GM21447 (cell line): Measurements from ENCODE around the gene USP49.

Source experiments
- ATAC-seq: cut with Tn5 transposase; IDR thresholded peaks from one replicate; pipeline ENCODE4 v1.9.1; 2021; ENCODE audit not compliant: unreplicated experiment

Gene USP49

DNA sequence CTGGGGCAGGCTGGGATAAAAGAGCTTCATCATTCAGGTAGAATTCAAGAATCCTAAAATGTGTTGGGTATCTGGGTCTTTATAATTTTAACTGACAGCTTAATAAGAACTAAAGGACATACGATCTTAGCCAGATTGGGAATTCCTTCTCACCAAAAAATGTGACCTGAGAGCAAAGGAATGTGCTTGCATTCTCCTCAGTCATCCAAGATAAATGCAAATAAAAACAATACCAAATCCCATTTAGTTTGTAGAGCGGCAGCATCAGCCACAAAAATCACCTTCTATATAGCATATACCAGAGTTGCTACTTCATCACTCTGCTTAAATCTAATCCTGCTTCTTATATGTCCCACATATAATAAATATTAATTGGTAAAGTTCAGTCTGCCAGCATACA, 16.9 kb downstream of the USP49 start:
- ATAC-seq, result no peak

DNA sequence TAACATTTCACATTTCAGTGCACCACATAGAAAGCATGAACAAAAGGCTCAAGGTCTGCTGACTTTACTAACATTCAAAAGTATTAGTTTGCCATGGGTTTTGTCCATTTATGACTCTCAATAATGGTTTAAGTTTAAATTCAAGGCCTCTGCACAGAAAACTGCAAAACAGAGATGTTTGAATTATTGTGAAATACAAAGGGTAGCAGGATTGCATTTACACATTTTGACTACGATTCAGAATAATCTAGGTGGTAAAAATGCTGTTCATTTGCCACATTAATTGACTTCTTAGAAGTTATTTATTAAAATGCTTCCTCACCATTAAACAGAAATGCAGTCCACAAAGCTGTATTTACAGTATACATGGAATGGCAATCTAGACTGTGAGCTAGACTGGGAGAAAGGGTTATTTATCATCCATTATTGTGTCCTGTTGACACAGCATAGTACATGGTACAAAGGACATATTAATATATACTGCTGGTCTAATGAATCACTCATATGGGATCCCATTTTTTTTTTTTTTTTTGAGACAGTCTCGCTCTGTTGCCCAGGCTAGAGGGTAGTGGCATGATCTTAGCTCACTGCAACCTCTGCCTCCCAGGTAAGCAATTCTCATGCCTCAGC, 18.0 kb downstream of the USP49 start:
- ATAC-seq, result no peak

DNA sequence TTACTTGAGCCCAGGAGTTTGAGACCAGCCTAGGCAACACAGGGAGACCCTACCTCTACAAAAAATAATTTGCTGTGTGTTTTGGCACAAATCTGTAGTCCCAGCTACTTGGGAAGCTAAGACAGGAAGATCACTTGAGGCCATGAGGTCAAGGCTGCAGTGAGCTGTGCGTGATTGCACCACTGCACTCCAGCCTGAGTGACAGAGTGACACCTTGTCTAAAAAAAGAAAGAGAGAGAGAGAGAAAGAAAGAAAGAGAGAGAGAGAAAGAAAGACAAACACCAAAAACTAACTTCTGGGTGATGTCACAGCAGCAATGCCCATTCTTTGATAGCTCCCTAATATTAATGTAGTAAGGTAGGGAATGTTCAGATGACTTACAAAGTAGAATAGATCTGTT, 20.4 kb downstream of the USP49 start:
- no peak for ATAC-seq

DNA sequence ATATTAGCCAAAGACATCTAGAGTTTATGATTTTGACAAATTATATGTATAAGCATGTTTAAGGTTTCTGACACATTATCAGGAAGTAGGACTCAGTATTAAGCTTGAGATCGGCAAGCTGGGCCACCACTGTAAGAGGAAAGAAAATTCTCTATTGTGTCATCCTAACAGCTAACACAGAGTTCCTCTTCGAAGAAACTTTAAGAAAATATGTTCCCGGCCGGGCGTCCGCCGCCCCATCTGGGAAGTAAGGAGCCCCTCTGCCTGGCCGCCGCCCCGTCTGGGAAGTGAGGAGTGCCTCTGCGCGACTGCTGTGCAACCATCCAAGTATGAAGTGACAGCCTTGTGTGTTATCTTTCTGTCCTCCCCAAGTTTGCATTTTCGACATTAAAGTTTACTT, 23.0 kb downstream of the USP49 start:
- no peak for ATAC-seq

DNA sequence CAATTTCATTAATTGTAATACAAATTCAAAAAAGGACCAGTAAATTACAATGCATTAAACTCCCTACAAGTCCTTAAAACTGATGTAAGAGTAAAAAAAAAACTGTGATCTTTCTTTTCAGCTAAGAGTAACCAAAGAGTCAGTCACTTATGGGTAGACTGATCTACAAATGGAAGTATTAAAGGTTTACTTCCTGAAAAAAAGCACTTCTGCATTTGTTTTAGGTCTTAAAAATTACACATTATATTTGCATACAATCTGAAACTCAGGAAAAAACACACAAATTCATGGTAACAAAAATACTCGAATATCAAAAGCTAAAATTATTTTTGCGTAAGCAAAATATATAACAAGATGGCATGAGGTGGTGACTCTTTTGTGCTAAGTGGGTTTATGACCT, 23.5 kb downstream of the USP49 start:
- ATAC-seq, result no peak

DNA sequence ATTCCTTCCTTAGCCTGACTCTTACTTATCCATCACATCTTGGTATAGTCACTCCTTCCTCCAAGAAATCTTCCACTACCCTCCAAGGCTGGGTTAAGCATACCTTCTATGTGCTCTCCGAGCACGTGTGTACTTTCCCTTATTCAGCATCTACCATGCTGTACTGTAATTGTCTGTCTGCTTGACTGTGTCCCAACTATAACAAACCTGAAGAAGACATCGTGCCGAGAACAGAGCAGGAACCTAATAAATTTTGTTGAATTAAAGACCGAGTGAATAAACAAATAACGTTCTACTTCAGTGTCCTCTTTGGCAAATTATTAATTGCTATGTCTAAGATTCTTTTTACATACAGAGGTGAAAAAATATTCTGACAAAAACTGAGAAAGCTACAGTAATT, 35.8 kb downstream of the USP49 start:
- no peak for ATAC-seq

DNA sequence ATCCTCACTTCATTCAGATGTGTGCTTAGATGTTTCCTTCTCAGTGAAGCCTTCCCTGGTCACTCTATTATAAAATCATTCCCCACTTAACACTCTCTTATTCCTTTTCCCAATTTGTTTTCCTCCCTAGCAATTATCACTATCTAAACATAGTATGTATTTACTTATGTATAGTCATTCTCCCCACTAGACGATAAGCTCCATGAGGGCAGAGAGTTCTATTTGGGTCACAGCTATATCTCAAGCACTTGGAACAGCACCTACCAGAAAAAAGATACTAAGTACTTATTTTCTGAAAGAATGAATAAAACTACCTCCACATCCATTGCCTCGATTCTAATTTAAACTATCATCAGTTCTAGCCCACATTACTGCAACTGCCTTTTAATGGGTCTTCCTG, 36.5 kb downstream of the USP49 start:
- ATAC-seq, result no peak

DNA sequence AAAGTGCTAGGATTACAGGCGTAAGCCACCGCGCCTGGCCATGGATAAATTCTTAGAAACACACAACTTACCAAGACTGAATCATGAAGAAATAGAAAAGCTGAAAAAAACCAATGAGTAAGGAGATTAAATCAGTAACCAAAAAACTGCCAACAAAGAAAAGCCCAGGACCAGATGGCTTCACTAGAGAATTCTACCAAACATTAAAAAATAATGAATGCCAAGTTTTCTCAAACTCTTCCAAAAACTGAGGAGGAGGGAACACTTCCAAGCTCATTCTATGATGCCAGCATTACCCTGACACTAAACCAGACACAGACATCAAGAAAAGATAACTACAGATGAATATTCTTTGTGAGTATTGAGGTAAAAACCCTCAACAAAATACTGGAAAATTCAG, 44.3 kb downstream of the USP49 start:
- no peak for ATAC-seq

DNA sequence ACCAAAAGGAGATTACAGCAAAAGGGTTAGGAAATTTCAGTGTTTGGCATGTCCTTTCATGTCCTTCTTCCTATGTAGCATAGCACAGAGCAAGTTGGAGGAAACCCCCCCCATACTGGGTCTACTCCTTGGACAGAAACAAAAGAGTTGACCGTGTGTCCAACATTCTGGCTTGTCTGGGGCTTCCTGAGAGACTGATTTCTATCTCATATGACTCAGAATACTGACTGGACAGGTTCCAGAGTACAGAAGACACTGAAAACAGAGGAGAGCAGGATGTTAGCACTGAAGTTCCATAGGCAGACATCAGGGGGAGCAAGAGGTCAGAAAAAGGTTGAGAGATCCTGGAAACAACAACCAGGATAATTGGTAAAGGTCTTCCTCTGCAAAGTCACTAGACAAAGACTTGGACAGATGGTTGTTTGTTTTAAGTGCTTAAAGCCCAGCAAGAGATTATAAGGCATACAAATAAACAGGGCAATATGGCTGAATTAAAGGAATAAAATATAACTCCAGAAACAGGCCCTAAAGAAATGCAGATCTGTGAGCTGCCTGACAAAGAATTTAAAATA, 48.4 kb downstream of the USP49 start:
- no peak for ATAC-seq

DNA sequence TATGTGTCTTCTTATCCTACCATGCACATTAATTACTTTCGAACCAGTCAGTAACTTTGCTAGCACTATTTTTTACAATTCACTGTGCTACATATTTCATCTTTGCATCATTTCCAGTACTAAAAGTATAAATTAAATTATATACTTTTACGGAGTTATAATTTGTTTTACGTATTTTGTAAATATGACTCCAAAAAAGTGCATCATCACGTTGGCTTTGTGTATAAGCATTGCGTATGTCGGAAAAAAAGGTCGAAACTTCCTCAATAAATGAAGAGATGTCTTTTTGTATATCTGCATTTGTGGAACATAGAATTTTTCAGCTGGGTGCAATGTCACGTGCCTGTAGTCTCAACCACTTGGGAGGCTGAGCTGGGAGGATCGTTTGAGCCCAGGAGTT, 52.0 kb downstream of the USP49 start:
- no peak for ATAC-seq

DNA sequence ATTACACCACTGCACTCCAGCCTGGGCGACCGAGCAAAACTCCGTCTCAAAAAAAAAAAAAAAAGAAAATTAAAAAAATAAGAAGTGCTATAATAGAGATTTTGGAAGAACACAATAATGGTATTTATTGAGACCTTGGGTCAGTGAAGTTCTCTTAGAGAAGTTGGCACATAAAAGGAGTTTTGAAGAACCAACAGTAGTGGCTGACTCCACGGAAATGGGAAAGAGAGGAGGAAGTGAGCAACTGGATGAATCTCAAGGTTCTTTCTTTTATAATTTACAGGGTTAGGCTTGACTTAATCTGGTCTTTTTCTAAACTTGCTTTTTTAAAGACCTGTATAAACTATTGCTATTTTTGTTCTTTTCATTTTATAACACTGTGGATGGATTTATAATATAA, 54.8 kb downstream of the USP49 start:
- no peak for ATAC-seq

DNA sequence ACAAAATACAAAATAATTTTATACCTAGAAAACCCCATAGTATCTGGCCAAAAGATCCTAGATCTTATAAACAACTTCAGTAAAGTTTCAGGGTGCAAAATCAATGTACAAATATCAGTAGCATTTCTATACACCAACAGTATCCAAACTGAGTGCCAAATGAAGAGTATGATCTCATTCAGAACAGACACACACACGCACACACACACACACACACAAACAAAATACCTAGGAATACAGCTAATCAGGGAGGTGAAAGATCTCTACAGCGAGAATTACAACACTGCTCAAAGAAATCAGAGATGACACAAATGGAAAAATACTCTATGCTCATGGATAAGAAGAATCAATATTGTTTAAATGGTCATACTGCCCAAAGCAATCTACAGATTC, 58.5 kb downstream of the USP49 start:
- ATAC-seq, result no peak

DNA sequence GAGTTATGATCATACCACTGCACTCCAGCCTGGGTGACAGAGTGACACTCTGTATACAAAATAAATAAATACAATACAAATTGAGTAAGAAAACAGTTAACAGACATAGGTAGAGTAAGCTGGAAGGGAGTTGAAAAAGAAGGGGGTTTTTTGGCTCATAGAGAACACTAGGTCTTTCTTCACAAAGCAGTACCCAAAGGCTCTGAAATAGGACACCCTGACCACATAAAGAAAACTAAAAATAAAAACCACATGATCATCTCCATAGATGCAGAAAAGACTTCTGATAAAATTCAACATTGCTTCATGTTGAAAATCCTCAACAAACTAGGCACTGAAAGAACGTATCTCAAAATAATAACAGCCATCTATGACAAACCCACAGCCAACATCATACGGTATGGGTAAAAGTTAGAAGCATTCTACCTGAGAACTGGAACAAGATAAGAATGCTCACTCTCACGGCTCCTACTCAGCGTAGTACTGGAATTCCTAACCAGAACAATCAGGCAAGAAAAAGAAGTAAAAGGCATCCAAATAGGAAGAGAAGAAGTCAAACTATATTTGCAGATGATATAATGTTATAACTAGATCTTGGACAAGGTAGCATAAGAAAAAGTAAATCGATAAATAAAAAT, 59.0 kb downstream of the USP49 start:
- no peak for ATAC-seq

DNA sequence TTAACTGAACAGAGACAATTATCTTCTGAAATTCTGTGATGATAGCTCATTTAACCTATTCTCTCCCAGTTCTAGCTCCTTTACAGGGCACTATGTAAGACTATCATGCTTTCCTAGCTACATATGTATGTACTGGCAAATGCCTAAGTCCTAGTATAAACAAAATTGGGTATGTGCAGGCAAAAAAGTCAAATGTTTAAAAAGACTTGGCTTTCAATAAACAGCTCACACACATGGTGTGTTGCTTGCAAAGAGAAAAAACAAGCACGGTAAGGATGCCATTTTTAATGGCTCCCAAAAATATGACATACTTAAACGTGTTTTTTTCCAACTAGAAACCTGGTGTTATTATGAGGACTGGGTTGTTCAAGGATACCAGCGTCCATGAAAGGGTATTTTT, 62.9 kb downstream of the USP49 start:
- no peak for ATAC-seq

DNA sequence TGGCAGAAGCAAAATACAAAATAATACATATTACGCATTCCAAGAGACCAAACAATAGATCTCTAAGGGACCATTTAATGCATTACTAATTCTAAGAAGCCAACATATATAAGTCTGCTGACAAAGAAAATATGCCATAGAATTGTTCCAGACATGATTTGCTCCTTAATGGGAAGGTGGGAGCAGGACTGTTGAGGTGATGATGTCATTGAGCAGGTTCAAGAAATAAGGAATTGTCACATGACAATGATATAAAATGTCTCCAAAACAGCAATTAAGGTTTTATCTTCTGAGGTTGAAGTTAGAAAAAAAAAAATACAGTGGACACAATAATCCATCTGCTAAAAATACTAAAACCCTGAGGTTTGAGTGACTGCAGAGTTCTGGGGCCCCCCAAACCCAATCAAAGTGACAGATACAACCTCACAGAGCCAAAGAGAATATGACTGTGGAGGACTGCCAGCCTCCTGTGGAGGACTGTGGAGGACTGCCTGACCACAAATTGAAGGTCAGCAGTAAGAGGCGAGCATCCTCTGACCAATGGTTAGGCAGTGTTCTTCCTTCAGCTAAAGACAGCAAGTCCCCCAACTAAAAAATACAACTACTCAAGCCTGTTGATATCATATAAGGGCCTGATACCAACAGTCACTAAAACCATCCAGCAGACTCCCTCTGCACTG, 68.7 kb downstream of the USP49 start:
- ATAC-seq, result no peak

DNA sequence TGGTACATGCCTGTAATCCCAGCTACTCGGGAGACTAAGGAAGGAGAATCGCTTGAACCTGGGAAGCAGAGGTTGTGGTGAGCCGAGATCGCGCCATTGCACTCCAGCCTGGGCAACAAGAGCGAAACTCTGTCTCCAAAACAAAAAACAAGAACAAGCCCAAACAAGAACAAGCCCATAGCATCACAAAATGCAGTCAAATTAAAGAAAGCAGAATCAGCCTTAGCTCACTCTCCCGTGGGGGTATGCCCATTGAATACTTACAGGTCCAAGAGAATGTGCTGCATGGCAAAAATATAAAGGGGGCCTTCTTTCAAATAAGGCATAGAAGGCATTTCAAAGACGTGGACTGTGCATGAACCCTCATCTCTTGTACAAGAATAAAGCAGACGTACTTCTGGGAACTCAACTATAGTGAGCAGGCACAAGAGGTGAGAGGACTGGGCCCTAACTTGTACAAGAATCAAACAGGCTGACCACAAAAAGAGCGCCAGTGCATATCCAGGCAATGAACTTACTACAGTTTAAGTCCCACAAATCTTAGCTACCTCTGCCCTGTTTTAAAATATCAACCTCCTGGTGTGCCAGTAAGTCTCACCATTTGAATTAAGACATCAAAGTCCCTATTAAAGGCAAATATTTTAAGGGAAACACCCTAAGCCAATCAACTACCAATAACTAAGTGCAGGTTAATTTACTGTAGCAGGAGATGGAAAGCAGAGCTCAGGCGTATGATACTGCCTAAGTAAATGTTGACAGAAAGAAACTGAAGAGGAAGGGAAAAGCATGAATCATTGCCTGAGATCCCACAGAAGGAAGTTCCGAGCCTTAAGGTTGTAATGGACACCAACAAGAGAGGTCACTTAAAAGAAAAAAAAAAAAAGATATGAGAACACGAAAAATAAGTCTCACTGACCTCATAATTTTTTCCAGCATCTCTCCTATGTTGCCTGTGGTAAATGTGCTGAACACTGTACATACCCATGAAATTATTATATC, 70.3 kb downstream of the USP49 start:
- ATAC-seq, result no peak

DNA sequence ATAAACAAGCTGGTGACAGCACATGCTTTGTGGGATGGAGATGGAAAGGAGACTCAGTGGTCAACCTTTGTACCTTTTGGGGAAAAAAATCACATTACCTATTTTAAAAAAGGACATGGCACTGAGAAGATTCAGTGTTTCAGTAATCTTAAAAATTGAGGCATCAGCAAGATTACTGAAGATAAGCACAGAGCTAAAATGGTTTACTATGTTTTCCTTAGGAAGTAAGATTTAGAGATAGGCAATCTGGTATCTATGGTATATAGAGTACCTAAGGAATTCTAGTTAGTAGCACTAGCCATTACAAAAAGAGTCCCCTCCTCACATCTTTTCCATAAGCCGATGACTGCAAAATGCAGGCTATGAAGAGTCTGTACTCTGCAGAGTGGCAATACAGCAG, 72.0 kb downstream of the USP49 start:
- no peak for ATAC-seq

DNA sequence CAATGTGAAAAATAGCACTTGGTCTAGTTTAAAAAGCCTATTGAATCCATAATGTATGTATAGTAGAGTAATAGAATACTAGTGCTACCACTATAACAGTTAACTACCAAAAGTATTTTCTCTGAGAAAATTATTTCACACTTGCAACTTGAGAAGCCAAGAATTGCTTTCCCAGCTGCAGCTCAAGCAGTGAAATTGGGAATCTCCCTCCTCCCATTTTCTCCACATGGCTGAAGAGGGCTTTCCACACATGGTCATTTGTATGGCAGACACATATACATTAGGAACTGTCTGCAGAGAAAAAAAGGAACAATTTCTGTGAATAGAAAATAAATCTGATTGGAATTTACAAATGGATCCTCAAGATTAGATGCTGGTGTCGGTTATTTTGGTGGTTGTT, 73.2 kb downstream of the USP49 start:
- no peak for ATAC-seq

DNA sequence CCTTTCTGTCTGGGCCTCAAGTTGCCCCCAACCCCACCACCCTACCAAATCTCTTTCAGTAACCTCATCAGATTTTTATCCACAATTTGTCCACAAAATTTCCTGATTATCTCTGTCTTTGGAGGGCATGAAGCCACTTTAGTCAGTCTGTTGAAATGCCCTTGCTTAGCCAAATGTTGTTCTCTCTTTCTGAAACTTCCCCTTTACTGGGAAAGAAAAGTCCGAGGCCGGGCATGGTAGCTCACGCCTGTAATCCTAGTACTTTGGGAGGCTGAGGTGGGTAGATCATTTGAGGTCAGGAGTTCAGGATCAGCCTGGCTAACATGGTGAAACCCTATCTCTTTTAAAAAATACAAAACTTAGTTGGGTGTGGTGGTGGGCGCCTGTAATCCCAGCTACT, 73.9 kb downstream of the USP49 start:
- no peak for ATAC-seq

DNA sequence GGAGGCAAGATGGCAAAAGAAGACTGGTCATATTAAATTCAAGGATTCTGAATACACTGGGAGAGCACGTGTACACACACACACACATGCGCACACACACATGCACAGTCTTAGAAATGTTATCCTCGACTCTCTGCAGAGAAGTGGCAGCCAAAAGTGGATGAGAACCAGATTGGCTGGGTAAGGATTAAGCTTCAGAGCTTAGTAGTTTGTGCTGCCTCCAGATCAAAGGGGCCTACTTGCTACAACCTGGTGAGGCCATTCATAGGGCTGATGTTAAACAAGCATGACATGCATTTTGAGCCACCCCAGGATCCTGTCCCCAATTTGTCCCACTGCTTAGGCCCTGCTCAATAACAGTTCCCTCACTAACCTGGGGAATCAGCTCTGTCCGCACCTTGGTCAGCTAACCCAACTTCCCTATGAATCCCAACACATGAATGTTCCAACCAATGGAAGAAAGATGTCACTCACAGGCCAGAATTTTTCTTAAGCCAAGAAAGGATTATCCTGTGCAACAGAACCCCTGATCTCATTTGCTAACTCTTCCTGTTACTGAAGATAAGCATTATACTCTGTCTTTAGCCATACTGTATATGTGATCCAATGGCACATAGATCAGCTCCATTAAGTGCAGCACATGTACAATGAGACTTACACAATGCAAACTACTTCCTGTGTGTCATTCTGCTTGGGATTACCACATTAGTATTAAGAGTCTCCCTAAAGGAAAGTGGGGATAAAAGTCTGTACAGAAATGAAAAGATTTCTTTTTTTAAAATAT, 76.7 kb downstream of the USP49 start:
- no peak for ATAC-seq
